ENCODE data around the gene NASP.

The NASP gene

DNA sequence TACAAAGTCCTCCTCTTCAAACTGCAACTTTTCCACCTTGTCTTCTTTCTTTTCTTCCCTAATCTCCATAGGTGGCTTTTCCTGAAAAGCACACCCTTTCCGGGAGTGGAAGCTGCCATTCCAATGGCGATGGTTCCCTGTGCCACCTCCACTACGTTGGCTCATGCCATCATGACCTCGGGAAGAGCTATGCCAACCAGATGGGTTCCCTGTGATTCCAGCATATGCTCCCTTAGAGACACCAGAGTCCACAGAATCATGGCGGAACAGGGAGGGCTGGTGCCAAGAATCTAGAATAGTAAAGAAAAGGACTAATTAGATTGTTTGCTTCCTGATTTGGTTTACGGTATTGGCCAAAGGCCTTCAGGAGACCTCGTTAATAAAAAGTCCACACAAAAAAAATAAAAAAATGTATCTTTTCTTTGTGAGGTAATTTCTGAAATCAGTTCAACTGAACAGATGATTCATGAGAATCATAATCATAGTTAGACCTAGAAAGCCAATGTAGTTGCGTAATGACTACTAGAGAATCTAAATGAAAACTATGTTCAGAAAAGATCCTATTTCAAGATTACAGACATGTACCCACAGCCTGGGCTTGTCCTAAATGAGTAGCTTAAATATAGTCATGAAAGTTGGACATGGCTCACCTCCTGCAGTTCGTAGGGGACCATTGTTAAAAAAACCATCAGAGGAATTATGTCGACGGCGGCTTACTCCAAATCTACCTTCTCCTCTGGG is 70.9 kb downstream of the NASP start:
- TF ChIP-seq ZNF274 (IDR thresholded peaks at IDR 0.05; ENCODE audit: low read depth, low read length): no peak
- H3K4me3 ChIP-seq (ENCODE audit: low read length): no peak overlapping the region

DNA sequence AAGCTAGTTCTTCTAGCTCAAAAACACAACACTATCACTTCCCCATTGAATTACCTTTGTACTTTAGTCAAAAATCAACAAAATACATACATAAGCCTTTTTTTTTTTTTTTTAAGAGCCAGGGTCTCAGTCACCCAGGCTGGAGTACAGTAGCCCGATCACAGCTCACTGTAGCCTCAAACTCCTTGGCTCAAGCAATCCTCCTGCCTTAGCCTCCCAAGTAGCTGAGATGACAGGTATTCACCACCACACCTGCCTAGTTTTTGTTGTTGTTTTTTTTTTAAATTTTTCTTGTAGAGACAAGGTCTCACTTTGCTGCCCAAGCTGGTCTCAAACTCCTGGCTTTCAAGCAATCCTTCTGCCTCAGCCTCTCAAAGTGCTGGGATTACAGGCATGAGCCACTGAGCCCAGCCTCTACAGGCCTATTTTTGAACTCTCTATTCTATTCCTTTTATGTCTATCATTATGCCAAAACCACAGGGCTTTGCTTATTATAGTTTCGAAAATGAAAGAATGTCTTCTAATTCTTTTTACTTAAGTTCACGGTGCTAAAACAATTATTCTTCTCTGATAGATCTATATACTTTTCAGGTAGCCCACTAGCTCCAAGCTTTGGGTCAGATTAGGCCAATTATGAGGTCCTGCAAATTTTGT is 72.9 kb downstream of the NASP start:
- no peak for TF ChIP-seq ZNF274 (IDR thresholded peaks at IDR 0.05; ENCODE audit: low read depth, low read length)
- H3K4me3 ChIP-seq (ENCODE audit: low read length): no peak overlapping the region

DNA sequence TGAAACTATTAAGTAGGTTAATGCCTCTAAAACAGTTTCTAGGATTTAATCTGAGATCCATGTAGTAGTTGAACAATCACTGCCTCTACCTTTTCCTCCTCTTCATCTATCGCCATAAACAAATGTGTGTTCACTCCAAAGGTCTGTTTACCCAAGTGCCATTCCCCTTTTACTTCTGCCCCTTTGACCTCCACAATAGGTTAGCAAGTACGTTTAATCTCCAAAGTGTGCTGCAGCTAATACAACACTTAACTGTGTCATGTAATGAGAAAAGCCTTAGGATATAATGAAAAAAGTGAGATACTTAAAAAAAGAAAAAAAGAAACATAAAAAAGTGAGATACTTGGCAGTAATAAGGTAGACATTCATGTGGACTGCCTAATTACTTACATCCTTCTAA is 74.3 kb downstream of the NASP start:
- no peak overlapping the region for H3K4me3 ChIP-seq (ENCODE audit: low read length)
- no peak for TF ChIP-seq ZNF274 (IDR thresholded peaks at IDR 0.05; ENCODE audit: low read depth, low read length)

DNA sequence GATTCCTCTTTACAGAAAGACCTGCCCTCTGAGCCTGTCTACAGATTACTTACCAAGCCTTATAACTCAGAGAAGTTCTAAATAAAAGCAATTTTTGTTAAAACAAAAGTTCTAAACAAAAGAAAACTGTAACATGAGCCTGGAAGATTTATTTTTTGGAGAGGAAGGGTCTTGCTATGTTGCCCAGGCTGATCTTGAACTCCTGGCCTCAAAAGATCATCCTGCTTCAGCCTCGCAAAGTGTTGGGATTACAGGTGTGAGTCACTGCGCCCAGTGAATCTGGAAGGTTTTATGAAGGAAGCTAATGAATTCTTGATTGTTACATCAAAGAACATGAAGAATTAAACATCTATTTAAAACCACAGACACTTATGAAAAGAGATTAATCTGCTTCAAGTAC is 75.4 kb downstream of the NASP start:
- H3K4me3 ChIP-seq (ENCODE audit: low read length): no peak overlapping the region
- no peak for TF ChIP-seq ZNF274 (IDR thresholded peaks at IDR 0.05; ENCODE audit: low read depth, low read length)

DNA sequence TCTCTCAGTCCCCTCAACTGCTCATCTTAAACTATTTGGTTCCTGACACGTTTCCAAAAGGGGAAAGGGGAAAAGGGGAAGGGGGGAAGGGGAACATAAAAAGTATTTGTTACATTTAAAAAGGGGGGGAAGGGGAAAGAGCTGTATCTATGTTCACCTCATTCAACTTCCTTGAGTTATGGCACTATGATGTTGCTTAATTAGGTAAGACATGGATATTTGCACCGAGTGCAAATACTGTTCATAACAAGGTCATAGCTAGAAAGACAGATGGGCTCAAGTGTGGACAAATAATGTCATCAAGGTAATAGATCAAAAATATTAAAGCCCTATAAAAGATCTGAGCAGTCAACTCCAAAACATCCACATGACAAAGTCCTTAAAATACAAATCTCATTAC is 76.5 kb downstream of the NASP start:
- no peak overlapping the region for H3K4me3 ChIP-seq (ENCODE audit: low read length)
- no peak for TF ChIP-seq ZNF274 (IDR thresholded peaks at IDR 0.05; ENCODE audit: low read depth, low read length)

DNA sequence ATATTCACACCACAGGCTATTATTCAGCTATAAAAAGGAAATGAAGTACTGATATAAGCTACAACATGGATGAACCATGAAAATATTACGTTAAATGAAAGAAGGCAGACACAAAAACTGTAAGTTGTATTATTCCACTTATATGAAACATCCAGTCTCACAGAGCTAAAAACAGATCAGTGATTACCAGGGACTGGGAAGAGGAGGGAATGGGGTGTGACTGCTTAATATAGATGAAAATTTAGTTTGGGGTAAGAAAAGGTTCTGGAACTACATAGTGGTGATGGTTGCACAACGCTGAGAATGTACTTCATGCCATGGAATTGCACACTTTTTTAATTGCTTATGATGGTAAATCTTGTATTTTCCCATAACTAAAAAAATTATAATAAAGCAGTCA is 83.0 kb downstream of the NASP start:
- H3K4me3 ChIP-seq (ENCODE audit: low read length): no peak overlapping the region
- TF ChIP-seq ZNF274 (IDR thresholded peaks at IDR 0.05; ENCODE audit: low read depth, low read length): no peak

DNA sequence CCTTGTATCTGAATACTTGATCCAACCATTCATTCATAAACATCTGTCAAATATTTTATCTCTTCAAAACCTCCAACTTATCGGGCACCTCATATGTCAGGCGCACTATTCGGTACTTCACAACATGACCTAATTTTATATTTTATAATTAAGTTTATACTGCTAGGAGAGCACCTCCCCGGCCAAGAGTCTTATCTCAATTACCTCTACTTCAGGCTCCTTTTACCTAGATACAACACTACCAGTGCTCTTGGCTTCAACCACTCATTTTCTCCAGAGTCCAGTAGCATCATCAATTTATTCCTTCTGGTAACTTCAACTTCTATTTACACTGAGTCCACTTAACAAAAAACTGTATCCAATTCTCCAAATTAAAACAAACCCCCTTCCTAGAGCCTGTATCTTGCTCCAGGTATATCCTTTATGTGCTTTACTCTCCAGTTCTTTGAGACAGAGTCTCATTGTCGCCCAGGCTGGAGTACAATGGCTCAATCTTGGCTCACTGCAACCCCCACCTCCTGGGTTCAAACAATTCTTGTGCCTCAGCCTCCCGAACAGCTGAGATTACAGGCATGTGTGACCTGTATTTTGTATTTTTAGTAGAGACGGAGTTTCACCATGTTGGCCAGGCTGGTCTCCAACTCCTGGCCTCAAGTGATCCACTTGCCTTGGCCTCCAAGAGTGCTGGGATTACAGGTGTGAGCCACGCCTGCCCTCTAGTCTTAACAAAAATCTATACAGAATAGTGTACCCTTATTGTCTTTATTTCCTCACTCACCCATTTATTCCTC is 83.7 kb downstream of the NASP start:
- no peak for TF ChIP-seq ZNF274 (IDR thresholded peaks at IDR 0.05; ENCODE audit: low read depth, low read length)
- no peak overlapping the region for H3K4me3 ChIP-seq (ENCODE audit: low read length)
